GM12878 (cell line): ENCODE results near the gene OR2T2.
A peak's percentile ranks its signal among the peaks of the same experiment; 100 is the strongest.
"Not testable (repeated sequence)": the region's sequence is repeated elsewhere in the genome, so short reads cannot be mapped to it uniquely, and the experiment has no call there.

Source experiments
- BRCA1 ChIP-seq: IDR thresholded peaks from 2 replicates; pipeline ENCODE4 v1.6.1; 2011; ENCODE audit warnings: low read depth, low read length, improper control_type of control experiment
- CBX3 ChIP-seq: fragments of 200-600 bp; sonication (generic); IDR thresholded peaks from 2 replicates; pipeline ENCODE4 v1.6.1; 2016; ENCODE audit warnings: low read depth, borderline replicate concordance
- EP300 ChIP-seq, 2 experiments: fragments of 150-350 bp in 1 of 2; IDR thresholded peaks; 2 replicates each; pipeline ENCODE4 v1.6.1; 2011 to 2012; ENCODE audit warnings: low read depth in 2 of 2, low read length in 2 of 2, borderline replicate concordance in 1 of 2, improper control_type of control experiment in 1 of 2, inconsistent platforms in 1 of 2; ENCODE audit not compliant: control insufficient read depth in 1 of 2
- ESRRA ChIP-seq: IDR thresholded peaks from 2 replicates; pipeline ENCODE4 v1.6.1; 2012; ENCODE audit warnings: mild to moderate bottlenecking, low read length, improper control_type of control experiment
- FOXM1 ChIP-seq: IDR thresholded peaks from 2 replicates; pipeline ENCODE4 v1.6.1; 2012; ENCODE audit warnings: low read depth, mild to moderate bottlenecking, inconsistent platforms, low read length, moderate library complexity
- NFIC ChIP-seq: IDR thresholded peaks from 2 replicates; pipeline ENCODE4 v1.6.1; 2012; ENCODE audit warnings: low read depth, mild to moderate bottlenecking, inconsistent platforms, low read length, moderate library complexity
- NFYB ChIP-seq: IDR thresholded peaks from 2 replicates; pipeline ENCODE4 v1.6.1; 2011; ENCODE audit warnings: low read depth, mild to moderate bottlenecking, low read length, improper control_type of control experiment, moderate library complexity; ENCODE audit not compliant: insufficient read depth
- POLR2A ChIP-seq: IDR thresholded peaks from 2 replicates; pipeline ENCODE4 v1.6.1; 2011; ENCODE audit warnings: low read depth, mild to moderate bottlenecking, low read length
- RFX5 ChIP-seq: IDR thresholded peaks from 2 replicates; pipeline ENCODE4 v1.6.1; 2011; ENCODE audit warnings: low read depth, low read length, improper control_type of control experiment
- TF ChIP-seq, protein P1 (sequence below), 3 experiments: IDR thresholded peaks in 2 of 3; conservative IDR thresholded peaks in 1 of 3; 2 replicates each; pipeline ENCODE4 v1.5.1; 2011; ENCODE audit warnings: low read depth in 3 of 3, low read length in 3 of 3, mild to moderate bottlenecking in 3 of 3, control low read depth in 2 of 3, moderate library complexity in 2 of 3, inconsistent platforms in 1 of 3, mixed read lengths in 1 of 3; ENCODE audit not compliant: control insufficient read depth in 2 of 3, insufficient read depth in 1 of 3; ENCODE audit errors: extremely low read depth in 1 of 3
- TF ChIP-seq, protein P2 (sequence below): IDR thresholded peaks from 2 replicates; pipeline ENCODE4 v1.6.1; 2012; ENCODE audit warnings: low read depth, low read length, improper control_type of control experiment
- TF ChIP-seq, protein P3 (sequence below): IDR thresholded peaks from 2 replicates; pipeline ENCODE4 v1.6.1; 2012; ENCODE audit warnings: low read length, inconsistent platforms

DNA sequence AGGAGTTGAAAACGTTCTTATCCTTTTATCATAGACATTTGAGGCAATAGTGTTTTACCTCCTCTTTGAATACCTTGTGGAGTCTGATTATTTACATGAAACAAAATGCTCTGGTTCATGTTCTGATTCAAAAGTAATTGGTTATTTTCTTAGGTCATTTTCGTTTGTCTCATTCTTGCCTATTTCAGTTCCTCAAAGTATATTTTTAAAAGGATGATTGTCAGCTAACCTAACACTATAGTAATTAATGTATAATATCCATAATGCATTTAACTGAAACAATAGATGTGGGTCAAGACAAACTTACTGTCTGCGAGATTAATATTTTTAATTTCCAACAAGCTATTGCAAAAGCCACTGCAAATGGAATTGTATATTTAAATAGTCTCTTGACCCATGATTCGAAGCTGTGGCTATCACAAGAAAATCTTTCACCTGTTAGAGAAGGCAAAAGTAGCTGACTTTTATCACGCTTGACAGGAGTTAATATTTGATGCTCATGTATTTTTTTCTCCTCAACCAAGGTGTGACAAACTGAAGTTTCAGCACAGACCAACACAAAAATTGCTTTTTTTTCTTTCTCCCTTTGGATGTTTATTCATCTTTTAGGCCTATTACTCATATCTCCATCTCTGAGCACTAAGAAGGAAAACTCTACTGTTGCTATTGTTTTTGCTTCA is 5.2 kb downstream of the OR2T2 start:
- TF ChIP-seq ESRRA; EP300 (IDR thresholded peaks at IDR 0.05; ENCODE audit: borderline replicate concordance in 1 of 2, control insufficient read depth in 1 of 2, low read depth in 2 of 2, low read length in 2 of 2); NFYB; POLR2A; RFX5; CBX3; BRCA1: not testable (repeated sequence)
- TF ChIP-seq, protein P1, sequence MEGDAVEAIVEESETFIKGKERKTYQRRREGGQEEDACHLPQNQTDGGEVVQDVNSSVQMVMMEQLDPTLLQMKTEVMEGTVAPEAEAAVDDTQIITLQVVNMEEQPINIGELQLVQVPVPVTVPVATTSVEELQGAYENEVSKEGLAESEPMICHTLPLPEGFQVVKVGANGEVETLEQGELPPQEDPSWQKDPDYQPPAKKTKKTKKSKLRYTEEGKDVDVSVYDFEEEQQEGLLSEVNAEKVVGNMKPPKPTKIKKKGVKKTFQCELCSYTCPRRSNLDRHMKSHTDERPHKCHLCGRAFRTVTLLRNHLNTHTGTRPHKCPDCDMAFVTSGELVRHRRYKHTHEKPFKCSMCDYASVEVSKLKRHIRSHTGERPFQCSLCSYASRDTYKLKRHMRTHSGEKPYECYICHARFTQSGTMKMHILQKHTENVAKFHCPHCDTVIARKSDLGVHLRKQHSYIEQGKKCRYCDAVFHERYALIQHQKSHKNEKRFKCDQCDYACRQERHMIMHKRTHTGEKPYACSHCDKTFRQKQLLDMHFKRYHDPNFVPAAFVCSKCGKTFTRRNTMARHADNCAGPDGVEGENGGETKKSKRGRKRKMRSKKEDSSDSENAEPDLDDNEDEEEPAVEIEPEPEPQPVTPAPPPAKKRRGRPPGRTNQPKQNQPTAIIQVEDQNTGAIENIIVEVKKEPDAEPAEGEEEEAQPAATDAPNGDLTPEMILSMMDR (IDR thresholded peaks at IDR 0.05 in 2 of 3, conservative IDR thresholded peaks at IDR 0.05 in 1 of 3; ENCODE audit: control insufficient read depth in 2 of 3, extremely low read depth in 1 of 3, insufficient read depth in 1 of 3, low read depth in 3 of 3, low read length in 3 of 3) = not testable (repeated sequence)
- TF ChIP-seq, protein P2, sequence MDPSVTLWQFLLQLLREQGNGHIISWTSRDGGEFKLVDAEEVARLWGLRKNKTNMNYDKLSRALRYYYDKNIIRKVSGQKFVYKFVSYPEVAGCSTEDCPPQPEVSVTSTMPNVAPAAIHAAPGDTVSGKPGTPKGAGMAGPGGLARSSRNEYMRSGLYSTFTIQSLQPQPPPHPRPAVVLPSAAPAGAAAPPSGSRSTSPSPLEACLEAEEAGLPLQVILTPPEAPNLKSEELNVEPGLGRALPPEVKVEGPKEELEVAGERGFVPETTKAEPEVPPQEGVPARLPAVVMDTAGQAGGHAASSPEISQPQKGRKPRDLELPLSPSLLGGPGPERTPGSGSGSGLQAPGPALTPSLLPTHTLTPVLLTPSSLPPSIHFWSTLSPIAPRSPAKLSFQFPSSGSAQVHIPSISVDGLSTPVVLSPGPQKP = not testable (repeated sequence)
- TF ChIP-seq, protein P3, sequence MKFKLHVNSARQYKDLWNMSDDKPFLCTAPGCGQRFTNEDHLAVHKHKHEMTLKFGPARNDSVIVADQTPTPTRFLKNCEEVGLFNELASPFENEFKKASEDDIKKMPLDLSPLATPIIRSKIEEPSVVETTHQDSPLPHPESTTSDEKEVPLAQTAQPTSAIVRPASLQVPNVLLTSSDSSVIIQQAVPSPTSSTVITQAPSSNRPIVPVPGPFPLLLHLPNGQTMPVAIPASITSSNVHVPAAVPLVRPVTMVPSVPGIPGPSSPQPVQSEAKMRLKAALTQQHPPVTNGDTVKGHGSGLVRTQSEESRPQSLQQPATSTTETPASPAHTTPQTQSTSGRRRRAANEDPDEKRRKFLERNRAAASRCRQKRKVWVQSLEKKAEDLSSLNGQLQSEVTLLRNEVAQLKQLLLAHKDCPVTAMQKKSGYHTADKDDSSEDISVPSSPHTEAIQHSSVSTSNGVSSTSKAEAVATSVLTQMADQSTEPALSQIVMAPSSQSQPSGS = peak; percentile 49; the same call in 1 of the 2 replicates
- peak; percentile 28; the same call in 1 of the 2 replicates for TF ChIP-seq FOXM1
- peak; percentile 55 for TF ChIP-seq NFIC
